PC-3 (cell line): ENCODE data around the gene CNTNAP5.

ENCODE experiments used
- CTCF ChIP-seq: fragments of 300-600 bp; sonication (generic); conservative IDR thresholded peaks from 2 replicates; pipeline ENCODE4 v1.5.1; 2017; ENCODE audit warnings: antibody characterized with exemption, low read depth, mild to moderate bottlenecking, low read length
- EZH2 ChIP-seq: fragments of 300-600 bp; sonication (generic); IDR thresholded peaks from one replicate; pipeline ENCODE4 v1.6.1; 2017; ENCODE audit warnings: antibody characterized with exemption, mild to moderate bottlenecking, low read length; ENCODE audit not compliant: unreplicated experiment

GRCh38 chr2:124209441-124209840, 184.4 kb downstream of the CNTNAP5 start:
- TF ChIP-seq CTCF = no peak
- no peak for TF ChIP-seq EZH2
